ENCODE measurements around the gene TWIST2.

The TWIST2 gene

DNA sequence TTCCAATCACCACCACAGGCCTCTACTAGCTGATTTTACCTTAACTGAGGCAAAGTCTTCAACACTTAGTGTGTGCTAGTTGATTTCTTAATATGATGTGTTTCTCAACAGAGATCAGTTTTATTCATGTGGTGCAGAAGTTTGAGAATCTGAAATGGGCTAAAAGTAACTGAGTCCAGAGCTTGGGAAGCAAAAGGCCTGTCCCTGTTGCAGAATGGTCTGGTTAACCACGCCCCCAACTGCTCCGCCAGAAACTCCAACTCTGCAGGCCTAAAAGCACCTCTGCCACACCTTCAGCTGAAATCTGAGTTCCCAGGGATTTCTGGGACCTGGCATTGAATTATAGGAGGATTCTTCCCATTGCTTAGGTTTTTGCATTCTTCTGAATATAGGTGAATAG lies 44.9 kb downstream of the TWIST2 start:
- DNase-seq, result no peak

DNA sequence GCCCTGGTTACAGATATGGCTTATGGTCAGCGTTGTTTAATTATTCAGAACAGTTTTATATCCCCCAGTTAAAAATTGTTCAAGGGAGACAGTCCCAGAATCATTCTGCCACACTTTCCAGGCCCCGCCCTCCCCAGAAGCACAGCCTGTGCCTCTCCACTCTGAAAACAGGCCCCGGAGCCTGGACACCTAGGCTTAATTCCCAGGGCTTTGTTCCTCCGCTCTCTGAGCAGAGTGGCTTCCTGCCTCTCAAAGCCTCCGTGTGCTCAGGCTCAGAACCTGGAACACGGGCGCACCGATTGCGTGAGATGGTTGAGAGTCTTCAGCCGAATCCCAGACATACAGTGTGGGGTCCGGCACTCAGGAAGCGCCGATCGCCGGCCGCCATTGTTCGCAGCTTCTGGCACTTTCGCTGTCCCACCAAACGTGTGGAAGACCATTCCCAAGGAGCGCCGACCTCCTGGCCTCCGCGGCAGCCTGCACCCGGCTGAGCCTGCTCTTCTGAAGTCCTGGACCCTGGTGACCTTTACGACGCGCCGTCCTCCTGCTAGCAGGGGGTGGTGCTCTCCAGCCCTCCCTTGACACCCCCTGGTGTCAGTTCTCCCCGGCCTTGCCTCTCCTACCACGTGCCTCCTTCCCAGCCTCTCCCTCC lies 45.6 kb downstream of the TWIST2 start:
- DNase-seq, result no peak

DNA sequence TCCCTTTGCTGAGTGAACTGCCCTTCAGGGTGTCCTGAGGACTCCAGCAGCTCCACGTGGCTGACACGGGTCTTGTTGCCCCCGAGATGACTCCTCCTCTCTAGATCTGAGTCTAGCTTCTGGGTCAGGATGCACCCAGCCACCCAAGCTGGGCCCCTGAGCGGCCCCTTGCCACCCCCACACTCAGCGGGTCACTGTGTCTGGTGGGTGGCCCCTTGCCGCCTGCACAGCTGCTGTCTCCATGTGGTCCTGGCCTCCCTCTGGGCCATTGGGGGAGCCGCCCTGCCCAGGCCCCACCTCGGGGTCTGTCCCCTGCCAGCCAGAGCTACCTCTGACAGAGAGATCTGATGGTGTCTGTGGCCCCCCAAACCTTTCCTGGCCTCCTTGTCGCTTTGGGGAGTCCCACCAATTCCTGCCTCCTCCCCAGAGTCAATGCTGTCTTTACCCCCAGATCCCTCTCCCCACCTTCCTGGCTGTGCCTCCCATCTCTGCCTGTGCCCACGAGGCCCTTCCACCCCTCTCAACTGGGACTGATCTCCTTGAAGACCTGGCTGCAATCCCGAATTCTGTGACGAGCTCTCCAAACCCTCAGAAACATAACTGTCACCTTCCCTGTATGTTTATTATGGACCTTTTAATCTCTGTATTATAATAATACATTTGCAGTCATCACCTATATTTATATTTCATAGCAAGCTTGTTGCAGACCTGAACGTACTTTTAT lies 46.5 kb downstream of the TWIST2 start:
- DNase-seq, result no peak

DNA sequence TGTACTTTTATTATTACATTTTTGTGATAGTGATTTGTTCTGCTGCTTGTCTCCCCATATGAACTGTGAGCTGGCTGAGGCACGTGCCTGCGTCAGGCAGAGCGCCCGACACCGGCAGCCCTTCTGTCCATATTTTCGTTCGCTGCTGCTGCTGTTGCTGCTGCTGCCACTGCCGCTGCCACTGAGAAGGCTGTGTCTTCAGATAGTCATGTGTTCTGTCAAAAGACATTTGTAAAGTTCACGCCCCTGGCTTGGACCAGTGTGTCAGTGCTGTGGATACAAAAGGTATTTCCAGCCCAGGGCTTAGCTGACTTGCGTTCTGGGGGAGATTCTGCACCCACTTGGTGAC lies 47.0 kb downstream of the TWIST2 start:
- no peak for DNase-seq

DNA sequence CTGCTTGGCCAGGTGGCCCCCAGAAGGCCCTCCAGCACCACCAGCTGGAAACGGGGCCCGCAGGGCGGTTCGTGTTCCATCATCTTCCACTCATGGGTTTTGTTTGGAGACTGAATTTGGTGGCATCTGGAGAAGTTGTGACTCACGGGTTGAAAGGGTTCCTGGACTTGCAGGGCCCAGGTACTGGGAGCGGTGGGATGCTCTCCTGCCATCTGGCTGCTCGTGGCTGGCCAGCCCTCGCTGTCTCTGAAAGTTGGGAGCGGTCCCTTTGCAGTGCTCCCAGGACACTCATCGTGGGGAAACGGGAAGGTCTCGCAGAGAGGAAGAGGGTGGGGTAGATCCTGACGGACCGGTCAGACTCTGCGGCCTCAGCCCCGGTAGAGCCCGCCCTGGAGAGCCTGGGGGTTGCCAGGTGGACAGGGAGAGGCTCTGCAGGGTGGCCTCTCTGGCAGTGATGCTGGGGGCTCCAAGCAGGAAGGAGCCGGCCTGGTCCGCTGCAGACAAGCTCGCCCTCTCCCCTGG lies 47.5 kb downstream of the TWIST2 start:
- DNase-seq, result no peak

- no peak for DNase-seq
These were observed 48.2 kb downstream of the TWIST2 start for GRCh38 chr2:238895891-238896600.

DNA sequence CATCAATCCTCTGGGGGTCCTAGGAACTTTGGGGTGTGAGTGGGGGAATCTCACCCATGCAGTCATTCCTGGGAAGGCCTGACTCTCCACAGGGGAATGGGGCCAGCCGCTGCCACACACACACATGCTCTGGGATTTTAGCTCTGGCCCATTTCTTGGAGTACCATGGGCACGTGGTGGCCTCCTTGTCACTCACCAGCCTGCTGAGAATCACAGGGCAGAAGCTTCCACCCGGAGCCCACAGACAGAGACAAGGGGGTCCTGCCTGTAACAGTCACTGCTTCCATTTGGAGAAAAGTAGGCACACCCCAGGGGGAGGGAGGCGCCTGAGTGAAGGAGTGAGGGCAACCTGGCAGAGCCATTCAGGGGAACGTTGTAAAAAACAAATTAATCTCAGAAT lies 48.8 kb downstream of the TWIST2 start:
- DNase-seq, result no peak

DNA sequence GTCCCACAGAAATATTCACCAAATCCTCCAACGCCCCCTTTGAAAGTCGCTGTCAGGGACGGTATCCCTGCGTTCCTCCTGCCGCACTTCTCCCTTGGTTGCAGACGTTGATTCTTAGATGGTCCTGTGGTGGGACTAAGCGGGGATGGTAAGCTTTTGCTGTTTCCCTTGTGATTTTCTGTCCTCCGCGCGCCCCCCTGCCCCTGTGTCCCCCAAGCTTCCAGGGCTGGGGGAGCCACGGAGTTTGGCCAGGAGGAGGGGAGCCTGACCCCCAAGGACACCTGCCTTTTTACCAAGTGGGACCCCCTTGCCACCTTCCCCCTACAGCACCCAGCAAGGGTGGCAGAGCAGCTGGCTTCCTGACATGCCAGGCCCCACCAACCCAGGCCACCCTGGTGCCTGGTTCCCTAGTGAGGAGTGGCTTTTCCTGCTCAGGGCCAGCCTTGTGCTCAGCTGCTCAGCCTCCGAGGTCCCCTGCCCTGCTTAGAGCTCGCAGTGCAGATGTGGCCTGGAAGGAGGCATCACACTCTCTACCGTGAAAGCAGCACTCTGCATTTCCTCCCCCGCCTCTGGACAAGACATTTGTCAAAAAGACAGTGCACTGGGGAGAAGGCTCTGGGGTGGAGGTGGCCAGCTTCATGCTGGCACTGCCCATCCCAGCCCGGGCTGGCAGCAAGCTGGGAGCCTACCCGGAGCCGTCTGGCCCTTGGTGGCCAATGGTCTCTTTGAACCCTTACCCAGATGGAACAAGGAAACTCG lies 49.4 kb downstream of the TWIST2 start:
- no peak for DNase-seq

DNA sequence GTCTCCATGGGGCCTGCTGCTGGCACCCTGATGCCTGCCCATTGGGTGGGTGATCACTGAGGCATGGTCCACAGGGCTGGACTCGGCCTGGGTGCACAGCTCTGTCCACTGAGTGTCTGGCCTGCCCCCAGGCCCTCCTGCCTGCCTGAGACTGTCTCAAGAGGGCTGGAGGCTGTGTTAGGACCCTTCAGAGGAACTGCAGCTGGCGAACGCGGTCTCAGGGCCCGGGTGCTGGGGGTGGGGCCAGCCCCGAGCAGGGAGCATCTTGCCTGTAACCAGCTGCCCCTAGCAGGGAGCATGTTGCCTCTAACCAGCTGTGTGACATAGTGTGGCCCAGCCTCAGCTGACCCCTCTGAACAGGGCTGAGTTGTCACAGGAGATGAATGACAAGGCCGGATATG lies 50.0 kb downstream of the TWIST2 start:
- no peak for DNase-seq

GRCh38 chr2:238898534-238899281 lies 50.8 kb downstream of the TWIST2 start:
- no peak for DNase-seq

- no peak for DNase-seq
These were observed 51.5 kb downstream of the TWIST2 start for GRCh38 chr2:238899386-238899785.

DNA sequence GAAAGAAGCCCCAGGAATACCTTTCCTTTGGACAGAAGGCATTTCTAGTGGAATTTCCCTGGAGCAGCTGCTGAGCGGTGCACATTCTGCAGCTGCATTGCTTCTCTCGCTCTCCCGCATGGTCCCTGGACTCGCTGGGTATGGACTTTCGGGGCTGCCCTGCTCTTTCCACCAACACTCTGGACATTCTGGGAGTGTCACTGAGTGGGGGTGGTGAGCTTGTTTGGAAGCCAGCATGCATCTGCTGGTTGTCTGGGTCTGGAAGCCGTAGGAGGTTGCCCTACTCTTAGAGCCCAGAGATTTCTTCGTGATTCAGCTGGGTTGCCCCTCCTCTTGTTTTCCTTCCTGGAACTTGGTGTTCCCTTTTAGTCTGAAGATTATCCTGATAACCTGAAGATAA lies 52.6 kb downstream of the TWIST2 start:
- no peak for DNase-seq

DNA sequence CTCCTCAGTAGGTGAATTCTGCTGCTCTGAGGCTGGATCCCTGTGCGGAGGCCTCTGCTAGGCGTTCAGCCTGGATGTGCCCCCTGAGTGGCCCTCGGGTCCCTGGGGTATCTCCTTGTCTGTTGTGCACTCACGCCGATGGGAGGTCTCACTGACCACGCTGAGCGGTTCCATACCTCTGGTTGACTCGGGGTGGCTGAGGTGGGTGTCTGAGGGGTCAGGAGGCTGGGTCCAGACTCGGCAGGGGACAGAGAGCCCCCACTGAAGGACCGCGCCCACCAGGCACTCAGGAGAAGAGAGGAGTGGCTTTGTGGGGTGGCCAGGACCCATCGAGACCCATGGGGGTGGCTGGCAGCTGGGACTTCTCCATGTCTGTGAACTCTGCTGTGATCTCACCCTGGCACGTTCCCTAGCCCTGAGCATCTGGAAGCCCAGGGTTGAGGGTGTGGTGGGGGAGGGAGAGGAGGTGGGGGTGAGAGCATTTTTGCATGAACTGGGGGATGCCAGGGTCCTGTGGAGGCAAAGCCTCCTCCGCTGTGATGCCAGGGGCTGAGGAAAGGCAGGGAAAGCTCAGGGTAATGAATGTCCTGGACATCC lies 53.7 kb downstream of the TWIST2 start:
- no peak for DNase-seq

DNA sequence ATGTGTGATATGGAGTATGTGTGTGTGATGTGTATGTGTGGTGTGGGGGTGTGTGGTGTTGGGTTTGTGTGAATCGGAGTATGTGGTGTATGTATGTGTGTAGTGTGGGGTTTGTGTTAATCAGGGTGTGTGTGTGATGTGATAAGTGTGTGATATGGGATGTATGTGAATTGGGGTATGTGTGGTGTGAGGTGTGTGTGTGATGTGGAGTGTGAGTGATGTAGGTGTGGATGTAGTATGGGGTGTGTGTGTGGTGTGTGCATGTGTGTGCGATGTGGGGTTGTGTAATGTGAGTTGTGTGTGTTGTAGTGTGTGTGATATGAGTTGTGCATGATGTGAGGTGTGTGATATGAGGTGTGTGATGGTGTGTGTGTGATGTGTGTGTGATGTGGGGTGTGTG lies 54.4 kb downstream of the TWIST2 start:
- no peak for DNase-seq

DNA sequence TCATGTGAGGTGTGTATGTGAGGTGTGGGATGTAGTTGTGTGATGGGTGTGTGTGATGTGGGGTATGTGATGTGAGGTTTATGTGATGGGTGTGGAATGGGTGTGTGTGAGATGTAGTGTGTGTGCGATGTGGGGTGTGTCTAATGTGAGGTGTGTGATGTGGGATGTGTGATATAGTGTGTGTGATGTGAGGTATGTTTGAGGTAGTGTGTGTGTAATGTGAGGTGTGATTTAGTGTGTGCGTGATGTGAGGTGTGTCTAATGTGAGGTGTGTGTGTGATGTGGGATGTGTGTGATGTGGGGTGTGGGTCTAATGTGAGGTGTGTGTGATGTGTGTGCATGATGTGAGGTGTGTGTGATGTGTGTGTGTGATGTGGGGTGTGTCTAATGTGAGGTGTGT lies 55.3 kb downstream of the TWIST2 start:
- DNase-seq, result no peak

- no peak for DNase-seq
These were observed 56.3 kb downstream of the TWIST2 start for GRCh38 chr2:238904177-238904576.

GRCh38 chr2:238904716-238905115 lies 56.8 kb downstream of the TWIST2 start:
- no peak for DNase-seq

DNA sequence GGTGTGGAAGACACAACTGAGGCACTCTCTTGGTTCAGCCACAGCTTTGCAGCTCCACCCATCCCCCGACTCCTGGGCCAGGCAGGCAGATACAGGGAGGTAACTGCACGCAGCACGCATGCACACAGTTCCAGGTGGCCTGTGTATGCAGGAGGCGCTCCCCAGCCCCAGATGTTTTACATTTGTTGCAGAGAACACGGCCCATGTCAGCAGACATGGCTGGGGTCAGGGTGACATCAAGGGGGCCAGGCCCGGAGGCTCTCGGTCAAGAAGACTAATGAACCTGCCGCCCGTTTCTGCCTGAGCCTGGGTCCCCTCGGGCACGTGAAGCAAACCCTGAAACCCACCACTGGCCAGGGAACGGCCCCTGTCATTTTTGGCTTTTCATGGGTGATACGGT lies 57.3 kb downstream of the TWIST2 start:
- no peak for DNase-seq

GRCh38 chr2:238905644-238906043 lies 57.8 kb downstream of the TWIST2 start:
- no peak for DNase-seq

DNA sequence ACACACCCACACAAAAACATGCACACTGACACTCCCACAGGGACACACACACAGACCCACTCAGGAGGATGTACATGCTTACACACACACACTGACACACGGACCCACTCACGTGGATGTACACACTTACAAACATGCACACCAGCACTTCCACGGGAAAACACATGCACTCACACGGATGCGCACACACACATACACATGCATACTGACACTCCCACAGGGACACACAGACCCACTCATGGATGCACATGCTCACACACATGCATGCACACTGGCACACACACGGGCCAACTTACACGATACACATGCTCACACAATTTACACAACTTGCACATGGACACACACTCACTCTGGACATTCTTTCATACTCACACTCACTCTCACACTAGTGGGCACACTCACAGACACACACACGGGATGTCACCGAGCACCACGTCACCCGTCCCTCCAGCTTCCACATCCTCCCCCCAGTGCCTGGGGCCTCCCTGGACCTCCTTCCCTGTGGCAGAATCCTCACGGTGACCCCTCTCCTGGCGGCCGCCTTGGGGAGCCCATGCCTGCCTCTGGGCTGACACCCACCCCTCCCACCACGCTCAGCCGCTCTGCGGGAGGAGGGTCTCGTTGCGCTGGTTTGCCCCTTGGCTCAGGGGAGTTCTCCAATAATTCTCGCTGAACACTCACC lies 58.5 kb downstream of the TWIST2 start:
- no peak for DNase-seq

GRCh38 chr2:238906936-238907716 lies 59.2 kb downstream of the TWIST2 start:
- no peak for DNase-seq
